Activated T-helper 1 cell treated with Interleukin-2 at 50 U/mL for 16 hours (primary cell): ENCODE results near the gene CNPPD1.

Experiments used
- DNase-seq: peaks from one replicate; pipeline ENCODE4 v3.0.0-alpha.2; 2020; ENCODE audit warnings: low read depth

The CNPPD1 gene

DNA sequence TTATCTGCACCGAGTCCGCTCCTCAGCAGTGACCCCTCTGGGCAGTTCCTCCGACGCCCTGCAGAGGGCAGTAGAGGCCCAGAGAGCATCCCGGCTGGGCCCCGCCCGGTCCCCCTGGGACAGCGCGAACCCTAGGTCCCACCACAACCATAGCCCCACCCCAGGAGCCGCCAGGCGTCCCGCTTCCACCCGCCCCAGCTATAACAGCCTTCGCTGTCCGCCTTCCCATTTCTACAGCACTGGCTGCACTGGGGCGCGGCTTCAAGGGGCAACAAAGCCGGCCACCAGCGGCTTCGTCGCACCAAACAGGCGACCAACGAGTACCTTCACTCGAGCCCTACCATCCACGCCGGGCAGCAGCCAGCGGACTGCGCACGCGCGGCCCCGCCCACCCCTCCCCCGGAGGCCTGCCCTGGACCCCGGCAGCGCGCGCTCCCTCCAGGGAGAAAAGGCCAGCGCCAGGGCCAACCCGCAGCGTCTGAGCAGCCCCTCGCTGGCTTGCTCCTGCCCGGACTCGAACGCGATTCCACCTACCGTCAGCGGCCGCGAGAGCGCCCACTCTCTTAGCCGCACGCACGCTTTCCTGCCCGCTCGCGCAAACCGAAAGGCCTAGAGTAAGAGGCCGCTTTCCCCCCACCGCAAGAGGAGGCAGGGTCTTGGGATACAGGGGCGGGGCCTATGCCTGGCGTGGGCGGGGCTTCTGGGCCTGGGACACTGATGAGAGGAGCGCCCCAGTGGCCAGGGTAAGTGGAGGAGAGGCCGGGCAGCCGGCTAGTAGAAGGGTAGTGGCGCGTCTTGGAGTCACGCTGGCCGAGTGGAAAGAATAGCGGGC, 16.3 kb downstream of the CNPPD1 start, which contains the start of gene NHEJ1:
Gene NHEJ1 (minus strand): TSS at position 630 of the 832 bp plus-strand sequence. CDS start 2,453 bp downstream, outside the sequence.
- DNase-seq = peak; percentile 85

GRCh38 chr2:219159771-219160185, 16.9 kb downstream of the CNPPD1 start:
- no peak for DNase-seq

- no peak for DNase-seq
Measured at GRCh38 chr2:219158586-219158985, 18.1 kb downstream of the CNPPD1 start.

DNA sequence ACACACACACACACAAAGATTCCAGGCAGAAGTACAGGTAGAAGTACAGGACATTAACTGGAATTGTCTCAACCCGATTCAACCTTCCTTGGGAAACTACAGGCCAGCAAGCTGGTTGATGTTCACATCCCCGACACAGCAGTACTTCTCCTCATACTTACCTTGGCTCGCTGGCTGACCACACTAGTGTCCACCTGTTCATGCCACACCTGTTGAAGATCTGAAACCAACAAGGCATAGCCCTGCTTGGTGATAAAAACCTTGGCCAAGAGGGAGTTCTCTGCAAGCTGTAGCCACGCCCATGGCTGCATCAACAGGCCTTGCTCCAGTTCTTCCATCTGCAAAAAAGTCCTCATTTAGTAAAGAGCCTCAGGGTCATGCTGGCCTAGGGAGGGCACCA, 18.7 kb downstream of the CNPPD1 start:
- DNase-seq = no peak

GRCh38 chr2:219157396-219157795, 19.3 kb downstream of the CNPPD1 start:
- DNase-seq = no peak

- no peak for DNase-seq
Measured at GRCh38 chr2:219155054-219155644, 21.6 kb downstream of the CNPPD1 start.

- no peak for DNase-seq
Measured at GRCh38 chr2:219149667-219150066, 27.1 kb downstream of the CNPPD1 start.

- no peak for DNase-seq
Measured at GRCh38 chr2:219142329-219142728, 34.4 kb downstream of the CNPPD1 start.

GRCh38 chr2:219140722-219141121, 36.0 kb downstream of the CNPPD1 start:
- no peak for DNase-seq

- DNase-seq = no peak
Measured at GRCh38 chr2:219133976-219134375, 42.7 kb downstream of the CNPPD1 start.

DNA sequence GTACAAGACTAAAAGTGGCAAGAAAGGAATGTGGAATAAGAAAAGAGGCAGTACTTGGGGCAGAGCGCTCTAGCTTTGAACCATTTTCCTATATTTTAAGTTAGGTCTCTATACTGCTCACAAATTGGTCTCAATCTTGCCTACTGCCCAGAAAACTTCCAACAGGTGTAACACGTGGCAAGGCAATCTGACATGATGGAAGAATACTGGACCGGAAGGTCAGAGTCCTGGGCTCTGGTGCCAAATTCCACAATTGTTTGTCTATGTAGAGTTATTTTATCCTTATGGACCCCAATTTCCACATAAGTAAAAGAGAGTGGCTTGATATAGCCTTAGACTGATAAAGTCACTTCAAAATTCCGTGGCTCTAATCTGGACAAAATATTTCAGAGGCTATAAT, 45.0 kb downstream of the CNPPD1 start:
- no peak for DNase-seq

DNA sequence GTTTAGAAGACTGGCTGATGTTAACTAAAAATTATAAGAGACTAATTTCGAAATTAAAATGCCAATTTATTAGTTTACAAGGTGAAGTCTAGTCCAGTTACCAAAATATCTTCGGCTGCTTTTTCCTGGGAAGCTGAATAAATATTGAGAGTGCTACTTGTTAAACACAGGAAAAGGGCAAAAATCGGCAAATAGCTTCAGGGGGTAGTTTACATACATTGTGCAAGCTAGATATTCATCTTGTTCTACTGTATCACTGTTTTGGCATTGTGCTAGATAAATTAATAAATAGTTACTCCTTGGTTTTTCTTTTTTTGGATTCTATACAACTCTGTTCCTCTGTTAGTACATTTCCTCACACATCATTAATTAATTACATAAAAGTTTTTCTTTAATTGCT, 45.4 kb downstream of the CNPPD1 start:
- no peak for DNase-seq

- DNase-seq = no peak
Measured at GRCh38 chr2:219129589-219129988, 47.1 kb downstream of the CNPPD1 start.

- DNase-seq = no peak
Measured at GRCh38 chr2:219128396-219128795, 48.3 kb downstream of the CNPPD1 start.

- DNase-seq = no peak
Measured at GRCh38 chr2:219127037-219127635, 49.6 kb downstream of the CNPPD1 start.

DNA sequence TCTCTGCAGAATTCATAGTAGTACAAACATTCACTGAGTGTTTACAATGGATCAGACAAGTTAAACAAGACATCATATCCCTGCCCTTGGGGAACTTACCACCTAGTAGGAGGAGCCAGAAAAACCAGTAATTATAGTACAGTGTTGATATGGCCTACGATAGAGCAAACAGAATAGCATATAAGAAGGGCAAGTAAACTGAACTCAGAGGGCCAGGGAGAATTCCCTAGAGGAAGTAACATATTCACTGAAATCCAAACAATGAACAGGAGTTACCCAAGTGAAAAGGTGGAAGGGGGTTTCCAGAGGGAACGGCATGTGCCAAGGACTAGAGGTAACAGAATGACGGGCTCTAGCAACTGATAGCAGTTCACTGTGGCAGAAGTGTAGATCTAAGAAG, 50.2 kb downstream of the CNPPD1 start:
- no peak for DNase-seq

DNA sequence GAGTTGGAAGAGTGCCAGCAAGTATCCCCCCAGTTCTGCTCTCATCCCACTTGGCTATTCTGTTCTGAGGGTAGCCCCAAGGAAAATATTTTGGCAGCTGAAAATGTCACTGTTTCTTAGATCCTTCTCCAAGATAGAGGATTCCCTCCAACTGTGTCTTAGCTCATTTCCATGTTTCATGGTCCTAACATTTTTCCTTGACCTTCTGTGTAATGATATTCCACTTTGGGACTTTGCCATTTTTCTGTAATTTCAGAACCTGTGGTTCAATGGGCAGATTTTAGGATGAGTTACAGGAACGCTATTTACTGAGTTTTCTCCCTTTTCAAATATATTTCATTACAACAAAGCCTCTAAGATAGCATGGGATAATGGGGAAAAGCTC, 50.8 kb downstream of the CNPPD1 start:
- DNase-seq = no peak

GRCh38 chr2:219125225-219125885, 51.4 kb downstream of the CNPPD1 start:
- no peak for DNase-seq

DNA sequence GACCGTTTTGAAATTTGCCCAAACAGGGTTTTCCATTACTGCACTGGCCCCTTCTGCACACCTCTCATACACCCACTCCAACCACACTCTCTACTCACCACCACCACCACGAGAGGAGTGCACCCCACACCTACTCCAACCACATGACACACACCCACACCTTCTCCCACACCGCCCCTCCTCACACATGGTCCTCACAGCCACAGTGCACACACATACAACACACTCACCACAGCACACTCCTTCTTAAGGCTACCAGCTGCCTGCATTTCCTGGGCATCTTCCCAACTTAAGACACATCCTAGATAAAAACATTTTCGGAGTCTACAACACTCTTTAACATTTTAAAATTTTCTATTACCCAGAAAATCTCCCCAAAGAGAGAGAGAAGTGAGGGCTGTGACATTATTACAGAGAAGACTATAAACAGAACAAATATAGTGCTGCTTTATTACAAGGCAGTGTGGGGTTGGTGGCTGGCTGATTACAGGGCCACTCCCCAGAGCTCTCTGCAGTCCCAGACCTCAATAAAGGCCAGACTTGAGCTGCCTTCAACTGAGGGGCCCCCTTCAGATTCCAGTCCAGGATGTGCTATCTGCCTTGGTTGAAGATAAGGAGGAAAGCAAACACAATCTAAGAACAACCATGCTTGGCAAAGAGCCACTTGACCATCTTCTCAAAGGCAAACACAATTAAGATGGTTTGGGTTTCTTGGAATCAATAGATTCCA, 52.2 kb downstream of the CNPPD1 start:
- DNase-seq = no peak

DNA sequence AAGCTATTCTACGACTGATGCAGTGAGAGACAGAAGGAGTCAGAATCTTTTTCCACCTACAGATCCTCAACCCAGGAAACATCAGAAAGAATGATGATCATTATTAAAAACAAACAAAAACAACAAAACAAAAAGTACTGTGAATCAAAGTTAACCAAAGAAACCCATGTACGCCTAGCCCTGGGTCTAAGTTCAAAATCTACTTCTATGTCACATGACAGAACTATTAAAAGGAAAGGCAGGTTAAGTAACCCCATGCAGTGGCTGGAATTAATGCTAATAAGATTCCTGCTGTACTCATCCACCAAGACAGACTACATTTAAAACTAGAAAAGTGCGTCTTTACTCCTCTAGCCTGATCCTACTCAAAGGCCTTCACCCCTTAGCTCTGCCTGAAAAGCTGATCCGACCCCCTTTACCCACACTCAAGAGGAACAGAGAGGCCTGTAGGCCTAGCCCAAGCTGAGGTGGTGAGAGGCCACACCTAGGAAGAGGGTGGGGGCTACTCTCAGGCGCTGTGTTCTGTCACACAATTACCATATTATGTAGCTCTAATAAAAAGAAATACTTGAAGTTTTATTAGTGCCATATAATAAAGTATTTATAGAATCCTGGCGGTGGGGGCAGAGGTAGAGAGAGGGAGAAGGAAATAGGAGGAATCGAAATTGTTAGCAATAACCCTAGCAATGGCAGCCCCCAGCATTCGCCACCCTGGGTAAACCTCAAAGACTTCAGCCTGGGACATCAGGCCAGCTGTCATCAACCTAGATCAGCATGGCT, 53.2 kb downstream of the CNPPD1 start:
- no peak for DNase-seq
